Glutamatergic neuron (in vitro differentiated cells): Measurements from ENCODE around the gene SLC16A5. TPM values are rescaled to one million over a fixed set of nuclear protein-coding genes. Genes with fewer than 3 reads are reported as not detected.
"Not testable (repeated sequence)": the region's sequence is repeated elsewhere in the genome, so short reads cannot be mapped to it uniquely, and the experiment has no call there.

Source experiments
- DNase-seq: peaks from one replicate; pipeline ENCODE4 v3.0.0; 2022
- H3K27ac Mint-ChIP-seq: one replicate; pipeline ENCODE4 v1.8.0; 2020; ENCODE audit warnings: mild to moderate bottlenecking, mixed read lengths, inconsistent platforms; ENCODE audit not compliant: unreplicated experiment
- H3K27me3 Mint-ChIP-seq: one replicate; pipeline ENCODE4 v1.8.0; 2020; ENCODE audit warnings: mild to moderate bottlenecking, moderate library complexity, mixed read lengths, inconsistent platforms; ENCODE audit not compliant: unreplicated experiment
- H3K36me3 Mint-ChIP-seq: one replicate; pipeline ENCODE4 v1.8.0; 2020; ENCODE audit warnings: mild to moderate bottlenecking, mixed read lengths, inconsistent platforms; ENCODE audit not compliant: unreplicated experiment
- H3K4me1 Mint-ChIP-seq: one replicate; pipeline ENCODE4 v1.8.0; 2020; ENCODE audit warnings: mild to moderate bottlenecking, low read depth, mixed read lengths, inconsistent platforms; ENCODE audit not compliant: unreplicated experiment
- H3K4me3 Mint-ChIP-seq: one replicate; pipeline ENCODE4 v1.8.0; 2020; ENCODE audit warnings: mild to moderate bottlenecking, mixed read lengths, inconsistent platforms; ENCODE audit not compliant: unreplicated experiment
- H3K9me3 Mint-ChIP-seq: one replicate; pipeline ENCODE4 v1.8.0; 2020; ENCODE audit warnings: mild to moderate bottlenecking, moderate library complexity, mixed read lengths, inconsistent platforms; ENCODE audit not compliant: unreplicated experiment
- total RNA-seq: library from RNA; stranded (reverse); fragmentation: NEBNext Ultra II Directional; extraction: Animal tissue kit (Norgen Biotek cat#: 25700); gene quantifications from one replicate; pipeline ENCODE4 v1.2.1, GENCODE V29; 2021; ENCODE audit not compliant: unreplicated experiment
- TF ChIP-seq, protein P1 (sequence below): fragments of 200-600 bp; sonication (generic); IDR thresholded peaks from one replicate; pipeline ENCODE4 v1.5.0; 2021; ENCODE audit not compliant: partially characterized antibody, unreplicated experiment

SLC16A5 gene
- total RNA-seq, 1 donor from 2014 or later: 1.1 TPM

DNA sequence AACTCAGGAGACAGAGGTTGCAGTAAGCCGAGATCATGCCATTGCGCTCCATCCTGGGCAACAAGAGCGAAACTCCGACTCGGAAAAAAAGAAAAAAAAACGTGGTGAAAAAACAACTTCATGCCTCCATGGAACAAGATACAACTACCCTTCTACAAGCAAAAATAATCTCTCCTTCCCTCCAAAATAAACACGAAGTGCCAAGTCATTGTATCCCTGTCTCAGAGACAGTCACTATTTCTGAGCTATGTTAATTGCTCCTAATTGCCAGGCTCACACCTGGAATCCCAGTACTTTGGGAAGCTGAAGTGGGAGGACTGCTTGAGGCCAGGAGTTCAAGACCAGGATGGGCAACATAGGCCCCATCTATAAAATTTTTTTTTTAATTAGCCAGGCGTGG, 19.0 kb upstream of the SLC16A5 start:
- H3K9me3 Mint-ChIP-seq: no peaks in the 10 kb centered on the region
- TF ChIP-seq, protein P1, sequence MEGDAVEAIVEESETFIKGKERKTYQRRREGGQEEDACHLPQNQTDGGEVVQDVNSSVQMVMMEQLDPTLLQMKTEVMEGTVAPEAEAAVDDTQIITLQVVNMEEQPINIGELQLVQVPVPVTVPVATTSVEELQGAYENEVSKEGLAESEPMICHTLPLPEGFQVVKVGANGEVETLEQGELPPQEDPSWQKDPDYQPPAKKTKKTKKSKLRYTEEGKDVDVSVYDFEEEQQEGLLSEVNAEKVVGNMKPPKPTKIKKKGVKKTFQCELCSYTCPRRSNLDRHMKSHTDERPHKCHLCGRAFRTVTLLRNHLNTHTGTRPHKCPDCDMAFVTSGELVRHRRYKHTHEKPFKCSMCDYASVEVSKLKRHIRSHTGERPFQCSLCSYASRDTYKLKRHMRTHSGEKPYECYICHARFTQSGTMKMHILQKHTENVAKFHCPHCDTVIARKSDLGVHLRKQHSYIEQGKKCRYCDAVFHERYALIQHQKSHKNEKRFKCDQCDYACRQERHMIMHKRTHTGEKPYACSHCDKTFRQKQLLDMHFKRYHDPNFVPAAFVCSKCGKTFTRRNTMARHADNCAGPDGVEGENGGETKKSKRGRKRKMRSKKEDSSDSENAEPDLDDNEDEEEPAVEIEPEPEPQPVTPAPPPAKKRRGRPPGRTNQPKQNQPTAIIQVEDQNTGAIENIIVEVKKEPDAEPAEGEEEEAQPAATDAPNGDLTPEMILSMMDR: no peak
- H3K27ac Mint-ChIP-seq: no peak overlapping the region
- H3K4me3 Mint-ChIP-seq: no peak overlapping the region
- no peaks in the 10 kb centered on the region for H3K36me3 Mint-ChIP-seq
- peaks cover 2% of the 10 kb centered on the region for H3K4me1 Mint-ChIP-seq
- DNase-seq: no peak
- H3K27me3 Mint-ChIP-seq: peaks cover 6% of the 10 kb centered on the region

DNA sequence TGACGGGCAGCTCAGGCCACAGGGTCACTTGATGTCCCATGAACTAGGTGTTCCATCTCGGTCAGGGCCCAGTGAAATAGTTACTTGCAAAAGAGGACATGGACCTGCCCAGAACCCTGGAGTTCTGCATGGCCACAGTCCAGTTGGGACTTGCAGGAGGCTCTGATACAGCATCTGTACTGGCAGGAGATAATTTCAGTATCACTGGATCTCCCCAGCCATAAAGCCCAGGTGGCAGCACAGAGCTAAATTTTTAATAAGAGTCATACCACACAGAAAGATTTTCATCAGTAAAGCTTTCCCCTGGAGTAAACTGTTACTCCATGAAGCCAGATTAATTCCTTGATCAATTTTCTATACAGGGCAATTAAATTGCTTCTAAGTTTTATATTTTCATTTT, 18.0 kb upstream of the SLC16A5 start:
- Mint-ChIP-seq H3K9me3 (no peaks in the 10 kb centered on the region), H3K27ac (no peak overlapping the region), H3K27me3 (peaks cover 4% of the 10 kb centered on the region), H3K4me3 (no peak overlapping the region), H3K4me1 (no peaks in the 10 kb centered on the region), H3K36me3 (no peaks in the 10 kb centered on the region)
- no peak for DNase-seq
- TF ChIP-seq, protein P1: no peak

DNA sequence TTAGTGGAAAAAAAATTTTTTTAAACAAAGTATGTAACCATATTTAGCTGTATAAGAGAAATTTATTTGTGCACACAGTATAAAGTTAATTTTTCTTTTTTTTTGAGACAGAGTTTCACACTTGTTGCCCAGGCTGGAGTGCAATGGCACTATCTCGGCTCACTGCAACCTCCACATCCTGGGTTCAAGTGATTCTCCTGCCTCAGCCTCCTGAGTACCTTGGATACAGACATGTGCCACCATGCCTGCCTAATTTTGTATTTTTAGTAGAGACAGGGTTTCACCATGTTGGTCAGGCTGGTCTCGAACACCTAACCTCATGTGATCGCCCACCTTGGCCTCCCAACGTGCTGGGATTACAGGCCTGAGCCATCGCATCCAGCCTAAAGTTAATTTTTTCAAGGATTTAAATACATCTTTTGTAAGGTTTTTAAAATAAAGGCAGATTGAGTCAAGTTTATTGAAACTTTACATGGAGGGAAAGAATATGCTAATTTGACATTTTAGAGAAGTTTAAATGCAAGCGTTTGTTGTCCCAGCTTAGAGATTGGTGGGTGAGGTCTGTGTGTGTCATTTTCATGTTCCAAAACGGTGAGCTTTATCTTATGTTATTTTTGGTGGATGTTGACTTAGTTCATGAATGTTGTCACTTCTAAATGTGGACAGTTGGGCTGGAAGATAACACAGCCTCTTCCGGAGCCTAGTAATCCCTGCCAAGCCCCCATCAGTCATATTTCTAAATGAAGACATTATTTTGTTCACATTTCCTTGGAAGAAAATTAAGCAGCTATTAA, 16.1 kb upstream of the SLC16A5 start:
- not testable (repeated sequence) for H3K4me3 Mint-ChIP-seq, DNase-seq, H3K9me3 Mint-ChIP-seq, H3K27ac Mint-ChIP-seq, H3K4me1 Mint-ChIP-seq, H3K27me3 Mint-ChIP-seq, H3K36me3 Mint-ChIP-seq

DNA sequence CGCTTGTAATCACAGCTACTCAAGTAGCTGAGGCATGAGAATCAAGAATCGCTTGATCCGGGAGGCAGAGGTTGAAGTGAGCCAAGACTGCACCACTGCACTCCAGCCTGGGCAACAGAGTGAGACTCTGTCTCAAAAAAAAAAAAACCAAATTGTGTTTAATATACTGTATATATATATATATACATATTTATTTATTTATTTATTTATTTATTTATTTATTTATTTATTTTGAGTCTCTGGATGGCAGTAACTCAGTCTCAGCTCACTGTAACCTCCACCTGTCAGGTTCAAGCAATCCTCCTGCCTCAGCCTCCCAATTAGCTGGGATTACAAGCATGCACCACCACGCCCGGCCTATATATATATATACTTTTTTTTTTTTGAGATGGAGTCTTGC, 14.8 kb upstream of the SLC16A5 start:
- not testable (repeated sequence) for H3K4me1 Mint-ChIP-seq, H3K27me3 Mint-ChIP-seq, H3K27ac Mint-ChIP-seq, H3K4me3 Mint-ChIP-seq, H3K36me3 Mint-ChIP-seq, H3K9me3 Mint-ChIP-seq, DNase-seq

DNA sequence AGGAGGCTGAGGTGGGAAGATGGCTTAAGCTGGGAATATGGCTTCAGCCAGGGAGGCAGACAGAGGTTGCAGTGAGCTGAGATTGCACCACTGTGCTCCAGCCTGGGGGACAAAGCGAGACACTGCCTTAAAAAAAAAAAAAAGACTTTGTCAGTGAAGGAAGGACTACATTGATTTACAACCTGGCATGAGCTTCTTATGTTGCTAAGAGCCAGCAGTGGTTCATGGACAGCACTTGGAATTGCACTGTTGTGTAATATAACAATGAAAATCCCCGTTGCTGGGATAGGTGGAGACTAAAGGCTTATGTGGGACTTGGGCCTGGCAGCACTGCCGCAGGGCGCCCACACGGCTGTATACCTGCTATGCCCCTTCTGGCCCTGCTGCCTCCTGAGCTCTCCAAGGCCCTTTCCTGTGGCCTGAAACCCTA, 14.1 kb upstream of the SLC16A5 start:
- no peak for DNase-seq
- TF ChIP-seq, protein P1: no peak
- no peaks in the 10 kb centered on the region for H3K4me1 Mint-ChIP-seq
- peaks cover 10% of the 10 kb centered on the region for H3K27me3 Mint-ChIP-seq
- no peak overlapping the region for H3K27ac Mint-ChIP-seq
- no peak overlapping the region for H3K4me3 Mint-ChIP-seq
- H3K9me3 Mint-ChIP-seq: no peaks in the 10 kb centered on the region
- no peaks in the 10 kb centered on the region for H3K36me3 Mint-ChIP-seq

DNA sequence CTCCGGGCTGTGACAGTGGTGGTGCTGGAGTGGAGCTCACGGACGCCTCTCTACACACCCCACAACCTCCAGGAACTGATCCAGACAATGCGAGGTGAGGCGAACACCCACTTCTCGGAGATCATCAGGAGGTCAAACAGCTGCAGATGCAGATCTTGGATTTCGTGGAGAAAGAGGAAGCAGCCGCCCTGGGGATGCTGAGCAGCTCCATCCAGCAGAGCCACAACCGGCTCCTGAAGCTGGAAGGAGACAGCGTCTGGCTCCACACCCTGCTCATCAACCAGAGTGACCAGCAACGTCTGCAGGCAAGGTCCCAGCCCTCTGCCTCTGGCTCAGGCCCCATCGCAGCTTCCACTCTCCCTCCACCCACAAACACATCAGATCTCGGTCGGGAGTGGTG, 13.2 kb upstream of the SLC16A5 start:
- Mint-ChIP-seq H3K9me3 (no peaks in the 10 kb centered on the region), H3K4me3 (no peak overlapping the region), H3K27ac (no peak overlapping the region), H3K36me3 (no peaks in the 10 kb centered on the region), H3K4me1 (peaks cover 5% of the 10 kb centered on the region), H3K27me3 (peaks cover 10% of the 10 kb centered on the region)
- DNase-seq: no peak
- TF ChIP-seq, protein P1: no peak
